ENCODE results near the gene TSLP. TPM values are rescaled to one million over a fixed set of nuclear protein-coding genes. Genes with fewer than 3 reads are reported as not detected.

TSLP gene
- total RNA-seq, result 4.1 and 5.1 TPM in 2 replicates

GRCh38 chr5:111071413-111071812 is at the start of gene TSLP:
TSLP (plus strand) TSS chr5:111071713; CDS start chr5:111071891, 178 bp downstream.

GRCh38 chr5:111092062-111092853 is 20.7 kb downstream of the TSLP start, which contains the start of gene WDR36:
WDR36 (plus strand) TSS chr5:111092348; CDS start chr5:111092457, 109 bp downstream.

Other genes with a start within 250 kb of the TSLP start
- 73.9 and 108 TPM in 2 replicates for gene WDR36, start 20.6 kb downstream of the TSLP start, total RNA-seq
- gene CAMK4, start 152.7 kb downstream of the TSLP start, total RNA-seq, result 5.3 and 5.5 TPM in 2 replicates